H9 (cell line): Measurements from ENCODE around the gene CDKL5. TPM values are rescaled to one million over a fixed set of nuclear protein-coding genes. Genes with fewer than 3 reads are reported as not detected.

ENCODE experiments used
- DNase-seq: peaks from one replicate; pipeline ENCODE4 v3.0.0-alpha.2; 2017
- H2AFZ ChIP-seq: one replicate; pipeline ENCODE4 v1.6.1; 2013; ENCODE audit warnings: mild to moderate bottlenecking, low read length, control low read depth, moderate library complexity
- H2AK5ac ChIP-seq: 2 replicates; pipeline ENCODE4 v1.6.1; 2013; ENCODE audit warnings: low read length, control low read depth, mixed read lengths; ENCODE audit not compliant: insufficient read length
- H2BK120ac ChIP-seq: one replicate; pipeline ENCODE4 v1.6.1; 2013; ENCODE audit warnings: low read depth, mild to moderate bottlenecking, low read length, control low read depth, inconsistent platforms; ENCODE audit not compliant: poor library complexity, severe bottlenecking
- H2BK12ac ChIP-seq: 2 replicates; pipeline ENCODE4 v1.6.1; 2013; ENCODE audit warnings: low read length, control low read depth, mixed read lengths, low read depth; ENCODE audit not compliant: insufficient read length
- H2BK15ac ChIP-seq: 2 replicates; pipeline ENCODE4 v1.6.1; 2013; ENCODE audit warnings: low read depth, low read length, control low read depth
- H2BK20ac ChIP-seq: one replicate; pipeline ENCODE4 v1.6.1; 2013; ENCODE audit warnings: low read depth, mild to moderate bottlenecking, low read length, control low read depth, inconsistent platforms; ENCODE audit not compliant: poor library complexity, severe bottlenecking
- H2BK5ac ChIP-seq: 2 replicates; pipeline ENCODE4 v1.6.1; 2013; ENCODE audit warnings: low read length, control low read depth, mixed read lengths; ENCODE audit not compliant: insufficient read length
- H3K14ac ChIP-seq: 2 replicates; pipeline ENCODE4 v1.6.1; 2013; ENCODE audit warnings: low read length, control low read depth; ENCODE audit not compliant: insufficient read depth
- H3K18ac ChIP-seq: 2 replicates; pipeline ENCODE4 v1.6.1; 2013; ENCODE audit warnings: low read depth, mild to moderate bottlenecking, mixed read lengths, low read length, control low read depth; ENCODE audit not compliant: insufficient read length
- H3K23ac ChIP-seq: 2 replicates; pipeline ENCODE4 v1.6.1; 2013; ENCODE audit warnings: low read length, control low read depth, mixed read lengths, low read depth; ENCODE audit not compliant: insufficient read length
- H3K23me2 ChIP-seq: 2 replicates; pipeline ENCODE4 v1.6.1; 2013; ENCODE audit warnings: low read depth, mild to moderate bottlenecking, mixed read lengths, low read length, control low read depth; ENCODE audit not compliant: insufficient read length, poor library complexity, severe bottlenecking
- H3K27ac ChIP-seq: 2 replicates; pipeline ENCODE4 v1.5.1; 2013; ENCODE audit warnings: low read length, control low read depth, mixed read lengths, low read depth; ENCODE audit not compliant: insufficient read length
- H3K27me3 ChIP-seq: 2 replicates; pipeline ENCODE4 v1.6.1; 2013; ENCODE audit warnings: low read length, control low read depth, inconsistent platforms; ENCODE audit not compliant: insufficient read depth
- H3K4ac ChIP-seq: 2 replicates; pipeline ENCODE4 v1.6.1; 2013; ENCODE audit warnings: low read depth, mild to moderate bottlenecking, control low read depth, inconsistent platforms, low read length, moderate library complexity
- H3K4me1 ChIP-seq: 2 replicates; pipeline ENCODE4 v1.6.1; 2013; ENCODE audit warnings: low read length, control low read depth, inconsistent platforms; ENCODE audit not compliant: insufficient read depth
- H3K4me2 ChIP-seq: 2 replicates; pipeline ENCODE4 v1.6.1; 2013; ENCODE audit warnings: low read length, control low read depth, mixed read lengths; ENCODE audit not compliant: insufficient read length, insufficient read depth
- H3K56ac ChIP-seq: 2 replicates; pipeline ENCODE4 v1.6.1; 2013; ENCODE audit warnings: low read depth, mild to moderate bottlenecking, mixed read lengths, low read length, control low read depth; ENCODE audit not compliant: insufficient read length
- H3K79me1 ChIP-seq: 2 replicates; pipeline ENCODE4 v1.6.1; 2013; ENCODE audit warnings: low read depth, mild to moderate bottlenecking, moderate library complexity, low read length, control low read depth, inconsistent platforms; ENCODE audit not compliant: insufficient read depth, poor library complexity, severe bottlenecking
- H3K79me2 ChIP-seq: 2 replicates; pipeline ENCODE4 v1.6.1; 2013; ENCODE audit warnings: low read length, control low read depth, inconsistent platforms; ENCODE audit not compliant: insufficient read depth
- H3K9ac ChIP-seq: 2 replicates; pipeline ENCODE4 v1.6.1; 2013; ENCODE audit warnings: low read length, control low read depth, mixed read lengths; ENCODE audit not compliant: insufficient read length; ENCODE audit errors: extremely low read depth
- H3K9me3 ChIP-seq: one replicate; pipeline ENCODE4 v1.6.1; 2013; ENCODE audit warnings: low read depth, low read length, inconsistent platforms; ENCODE audit not compliant: control insufficient read depth
- H3T11ph ChIP-seq: one replicate; pipeline ENCODE4 v1.6.1; 2013; ENCODE audit warnings: mild to moderate bottlenecking, low read length, control low read depth, inconsistent platforms
- H4K20me1 ChIP-seq: one replicate; pipeline ENCODE4 v1.6.1; 2013; ENCODE audit not compliant: control insufficient read depth, insufficient read length, insufficient read depth
- H4K5ac ChIP-seq: 2 replicates; pipeline ENCODE4 v1.6.1; 2013; ENCODE audit warnings: low read depth, mild to moderate bottlenecking, mixed read lengths, low read length, control low read depth; ENCODE audit not compliant: insufficient read length
- H4K8ac ChIP-seq: replicated peaks from 2 replicates; pipeline ENCODE4 v1.6.1; 2013; ENCODE audit warnings: low read length, control low read depth, mixed read lengths, low read depth; ENCODE audit not compliant: insufficient read length
- H4K91ac ChIP-seq: 2 replicates; pipeline ENCODE4 v1.6.1; 2013; ENCODE audit warnings: low read depth, mild to moderate bottlenecking, moderate library complexity, mixed read lengths, low read length, control low read depth; ENCODE audit not compliant: insufficient read length
- H3K27ac Mint-ChIP-seq, 3 experiments: 2 replicates in 2 of 3; 3 replicates in 1 of 3; pipeline ENCODE4 v1.8.0; 2020 to 2021; ENCODE audit warnings: mixed read lengths in 3 of 3, mild to moderate bottlenecking in 1 of 3, moderate library complexity in 1 of 3
- H3K27me3 Mint-ChIP-seq: 2 replicates; pipeline ENCODE4 v1.8.0; 2021; ENCODE audit warnings: low read depth, mild to moderate bottlenecking, moderate library complexity, mixed read lengths
- H3K36me3 Mint-ChIP-seq, 3 experiments: 2 replicates in 2 of 3; 3 replicates in 1 of 3; pipeline ENCODE4 v1.8.0; 2020 to 2021; ENCODE audit warnings: low read depth in 3 of 3, mixed read lengths in 3 of 3; ENCODE audit not compliant: insufficient read depth in 1 of 3
- H3K4me1 Mint-ChIP-seq, 2 experiments: 2 replicates each; pipeline ENCODE4 v1.8.0; 2020; ENCODE audit warnings: mixed read lengths in 2 of 2
- H3K4me3 Mint-ChIP-seq, 2 experiments: 2 replicates in 1 of 2; 3 replicates in 1 of 2; pipeline ENCODE4 v1.8.0; 2020 to 2021; ENCODE audit warnings: mild to moderate bottlenecking in 2 of 2, mixed read lengths in 2 of 2, moderate library complexity in 1 of 2
- H3K9me3 Mint-ChIP-seq, 2 experiments: 2 replicates in 1 of 2; 3 replicates in 1 of 2; pipeline ENCODE4 v1.8.0; 2020; ENCODE audit warnings: mild to moderate bottlenecking in 2 of 2, mixed read lengths in 2 of 2, moderate library complexity in 1 of 2
- WGBS: extraction: QIAGEN DNeasy Blood & Tissue Kit; methylation state at CpG from one replicate; pipeline ENCODE4 v1.1.7; 2013; ENCODE audit warnings: missing lambda C conversion rate, low lambda C conversion rate, mixed read lengths; ENCODE audit not compliant: insufficient read length; ENCODE audit errors: extremely low coverage; 5-methylcytosine and 5-hydroxymethylcytosine counted together
- total RNA-seq: library from RNA; stranded (reverse); gene quantifications from 2 replicates; pipeline ENCODE4 v1.2.1, GENCODE V29; 2021
- TF ChIP-seq, protein P1 (sequence below): fragments of 200-600 bp; sonication (generic); conservative IDR thresholded peaks from 3 replicates; pipeline ENCODE4 v1.8.0; 2021; ENCODE audit warnings: antibody characterized with exemption, mild to moderate bottlenecking

The CDKL5 gene
- total RNA-seq, 1 experiment from 2014 or later: 19.5 TPM

DNA sequence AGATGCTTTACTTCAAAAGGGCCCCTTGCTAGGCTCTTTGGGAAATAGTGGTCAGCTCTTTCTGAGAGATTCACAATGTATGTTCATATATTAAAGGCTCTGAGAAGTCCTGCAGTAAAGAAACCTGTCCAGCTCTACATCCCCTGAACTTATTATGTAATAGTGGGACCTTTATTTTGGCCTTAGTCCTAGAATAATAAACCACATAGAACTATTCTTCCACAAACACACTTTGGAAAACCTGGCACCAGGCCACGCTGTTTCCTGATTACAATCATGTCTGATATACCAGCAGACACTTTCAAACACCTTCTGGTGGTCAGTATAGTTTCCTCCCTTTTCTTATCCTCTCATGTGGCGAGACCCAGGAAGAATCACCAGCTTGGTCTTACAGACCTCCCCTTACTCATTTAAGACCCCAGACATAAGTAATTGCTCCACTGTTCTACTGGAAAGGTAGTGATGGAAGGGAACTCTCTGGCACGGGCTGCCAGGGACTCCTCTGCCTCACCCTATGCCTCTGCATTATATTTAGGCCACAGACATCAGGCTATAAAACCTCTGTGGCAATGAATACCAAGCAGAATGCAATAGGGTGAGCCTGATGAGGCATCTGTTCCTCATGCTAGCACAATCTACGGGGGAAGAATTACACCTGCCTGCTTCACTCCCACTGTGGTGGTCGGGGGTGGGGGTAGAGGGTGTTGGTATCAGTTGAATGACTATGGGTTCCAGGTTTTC, 276.4 kb downstream of the CDKL5 start:
- H3K4me1 ChIP-seq: no peaks in the 10 kb centered on the region
- H3K9ac ChIP-seq: no peak overlapping the region
- H3T11ph ChIP-seq: no peak overlapping the region
- no peaks in the 10 kb centered on the region for H3K27me3 ChIP-seq
- H4K91ac ChIP-seq: no peak overlapping the region
- Mint-ChIP-seq H3K9me3 (peaks cover 71 to 73% of the 10 kb centered on the region in 2 experiments), H3K36me3 (peaks cover 0 to 3% (median 1%) of the 10 kb centered on the region in 3 experiments; a peak in 2 of 7 replicates), H3K4me3 (no peak overlapping the region), H3K27me3 (no peaks in the 10 kb centered on the region; the same call in none of the 2 replicates), H3K27ac (no peak overlapping the region), H3K4me1 (peaks cover 0 to 13% of the 10 kb centered on the region in 2 experiments; a peak in 2 of 4 replicates)
- no peak overlapping the region for H3K4ac ChIP-seq
- no peak overlapping the region for H2AFZ ChIP-seq
- no peak overlapping the region for H3K56ac ChIP-seq
- no peak overlapping the region for H2BK12ac ChIP-seq
- no peak overlapping the region for H3K4me2 ChIP-seq
- no peak overlapping the region for H2AK5ac ChIP-seq
- no peaks in the 10 kb centered on the region for H3K79me2 ChIP-seq
- no peak overlapping the region for H2BK5ac ChIP-seq
- H3K27ac ChIP-seq: no peak overlapping the region
- TF ChIP-seq, protein P1, sequence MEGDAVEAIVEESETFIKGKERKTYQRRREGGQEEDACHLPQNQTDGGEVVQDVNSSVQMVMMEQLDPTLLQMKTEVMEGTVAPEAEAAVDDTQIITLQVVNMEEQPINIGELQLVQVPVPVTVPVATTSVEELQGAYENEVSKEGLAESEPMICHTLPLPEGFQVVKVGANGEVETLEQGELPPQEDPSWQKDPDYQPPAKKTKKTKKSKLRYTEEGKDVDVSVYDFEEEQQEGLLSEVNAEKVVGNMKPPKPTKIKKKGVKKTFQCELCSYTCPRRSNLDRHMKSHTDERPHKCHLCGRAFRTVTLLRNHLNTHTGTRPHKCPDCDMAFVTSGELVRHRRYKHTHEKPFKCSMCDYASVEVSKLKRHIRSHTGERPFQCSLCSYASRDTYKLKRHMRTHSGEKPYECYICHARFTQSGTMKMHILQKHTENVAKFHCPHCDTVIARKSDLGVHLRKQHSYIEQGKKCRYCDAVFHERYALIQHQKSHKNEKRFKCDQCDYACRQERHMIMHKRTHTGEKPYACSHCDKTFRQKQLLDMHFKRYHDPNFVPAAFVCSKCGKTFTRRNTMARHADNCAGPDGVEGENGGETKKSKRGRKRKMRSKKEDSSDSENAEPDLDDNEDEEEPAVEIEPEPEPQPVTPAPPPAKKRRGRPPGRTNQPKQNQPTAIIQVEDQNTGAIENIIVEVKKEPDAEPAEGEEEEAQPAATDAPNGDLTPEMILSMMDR: no peak
- no peak overlapping the region for H4K5ac ChIP-seq
- no peak overlapping the region for H2BK15ac ChIP-seq
- H3K9me3 ChIP-seq: peaks cover 40% of the 10 kb centered on the region
- no peak overlapping the region for H2BK20ac ChIP-seq
- H3K23me2 ChIP-seq: no peaks in the 10 kb centered on the region
- H3K79me1 ChIP-seq: no peaks in the 10 kb centered on the region
- no peaks in the 10 kb centered on the region for H4K20me1 ChIP-seq
- WGBS: no CpG with 5 or more reads among the region's 5 CpGs
- no peak overlapping the region for H3K14ac ChIP-seq
- no peak overlapping the region for H2BK120ac ChIP-seq
- H4K8ac ChIP-seq: no peak overlapping the region
- H3K18ac ChIP-seq: no peak overlapping the region
- no peak for DNase-seq
- no peak overlapping the region for H3K23ac ChIP-seq
